ENCODE data around the gene PTGES2. TPM values are rescaled to one million over a fixed set of nuclear protein-coding genes. Genes with fewer than 3 reads are reported as not detected.
A peak's percentile ranks its signal among the peaks of the same experiment; 100 is the strongest.

Gene PTGES2
- total and polyA plus RNA-seq, 11 donors = 116 to 179 (median 139) TPM

DNA sequence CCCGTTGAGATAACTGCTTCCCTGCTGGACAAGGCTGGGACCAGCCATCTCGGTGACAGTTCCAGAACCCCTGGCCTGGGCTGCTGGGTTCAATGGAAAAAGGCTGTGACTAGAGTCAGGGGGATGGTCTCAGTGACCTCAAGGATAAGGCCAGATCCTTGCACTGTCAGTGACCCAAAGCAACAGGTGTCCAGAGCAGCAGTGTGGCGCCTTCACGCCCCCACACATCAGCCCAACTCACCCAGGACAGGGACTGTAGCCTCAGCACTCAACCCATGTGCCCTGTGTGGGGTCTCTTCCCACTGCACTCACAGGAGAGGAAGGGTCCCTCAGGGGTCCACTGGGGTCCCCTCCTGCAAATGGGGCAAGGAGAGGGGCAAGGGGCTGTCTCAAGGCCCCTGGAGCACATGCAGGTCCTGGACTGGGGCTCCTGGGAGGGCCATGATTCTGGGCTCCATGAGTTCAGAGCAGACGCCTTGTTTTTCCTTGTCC, 21.0 kb upstream of the PTGES2 start:
- H3K9me3 ChIP-seq = no peaks in the 10 kb centered on the region
- DNase-seq (peak in 2 of 5 donors; percentile 13 to 34), ATAC-seq (no peak)
- 78 to 86% (median 85%) methylated on average over 3 to 5 of the region's 5 CpGs for WGBS, 4 donors
- no peaks in the 10 kb centered on the region for H3K36me3 ChIP-seq
- no peak for TF ChIP-seq POLR2A (IDR thresholded peaks at IDR 0.05)
- TF ChIP-seq CTCF (IDR thresholded peaks at IDR 0.05) = no peak
- H3K27me3 ChIP-seq = no peaks in the 10 kb centered on the region
- peaks cover 0 to 28% (median 8%) of the 10 kb centered on the region in 12 donors for H3K4me1 ChIP-seq
- intact Hi-C loops (cut with DNase I) = no loop called here
- peak overlapping the region in 3 of 12 donors; percentile 1 to 24 (median 23) for H3K27ac ChIP-seq
- no peak overlapping the region for H3K4me3 ChIP-seq

DNA sequence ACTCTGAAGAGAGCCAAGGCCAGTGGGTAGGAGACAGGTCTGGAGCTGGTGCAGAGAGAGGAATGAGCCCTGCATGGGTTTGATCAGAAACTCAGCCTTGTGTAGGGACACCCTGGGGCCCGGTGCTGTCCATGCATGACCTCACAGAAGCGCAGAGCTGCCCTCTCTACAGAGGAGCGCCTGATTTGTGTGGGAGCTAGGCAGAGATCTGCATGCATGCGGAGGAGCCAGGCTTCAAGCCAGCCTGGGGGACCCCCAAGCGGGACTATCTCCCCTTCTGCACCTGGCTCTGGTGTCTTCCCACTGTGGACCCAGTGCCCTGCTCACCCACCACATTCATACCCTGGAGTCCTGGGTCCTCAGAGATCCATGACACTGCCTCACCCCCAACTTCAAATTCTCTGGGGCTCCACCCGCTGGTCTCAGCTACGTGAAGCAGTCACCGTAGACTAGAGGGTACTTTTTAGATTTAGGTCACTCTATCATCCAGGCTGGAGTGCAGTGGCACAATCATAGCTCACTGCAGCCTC, 19.1 kb upstream of the PTGES2 start:
- Histone ChIP-seq H3K27me3 (no peaks in the 10 kb centered on the region), H3K4me1 (peaks cover 0 to 39% (median 11%) of the 10 kb centered on the region in 12 donors), H3K9me3 (no peaks in the 10 kb centered on the region), H3K36me3 (no peaks in the 10 kb centered on the region), H3K4me3 (no peak overlapping the region), H3K27ac (no peak overlapping the region)
- DNase-seq (peak in 2 of 5 donors; percentile 7 to 29), ATAC-seq (no peak)
- no peak for TF ChIP-seq CTCF (IDR thresholded peaks at IDR 0.05)
- no peak for TF ChIP-seq POLR2A (IDR thresholded peaks at IDR 0.05)
- intact Hi-C loops (cut with DNase I) = no loop called here
- 94 to 96% (median 95%) methylated on average over 4 to 8 of the region's 8 CpGs for WGBS, 4 donors

GRCh38 chr9:128145951-128146351, 18.4 kb upstream of the PTGES2 start:
- no peak for ATAC-seq
- no peak overlapping the region for H3K27ac ChIP-seq
- whole genome bisulfite sequencing, 4 donors = 76 to 87% (median 83%) methylated on average over 9 to 13 of the region's 13 CpGs

DNA sequence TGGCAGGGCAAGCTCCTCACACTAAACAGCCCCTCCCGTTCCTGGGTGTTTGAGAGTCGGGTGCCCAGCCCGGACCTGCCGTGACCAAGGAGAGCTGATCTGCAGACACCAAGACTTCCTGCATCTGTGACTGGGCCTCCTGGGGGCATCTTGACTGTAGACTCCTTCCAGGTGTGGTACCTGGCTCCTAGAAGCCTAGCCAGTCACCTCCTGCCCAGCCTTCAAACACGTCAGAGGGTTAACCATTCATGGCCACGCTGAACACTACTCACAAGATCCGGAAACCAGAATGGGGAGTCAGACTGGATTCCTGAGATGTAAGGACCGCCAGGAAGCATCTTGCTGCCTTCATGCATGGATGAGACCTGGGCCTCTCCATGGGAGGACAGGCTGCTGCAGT, 18.0 kb upstream of the PTGES2 start:
- intact Hi-C loops (cut with DNase I) = no loop called here
- H3K4me1 ChIP-seq = peaks cover 0 to 38% (median 11%) of the 10 kb centered on the region in 12 donors
- no peak for ATAC-seq
- no peak overlapping the region for H3K4me3 ChIP-seq
- no peak for TF ChIP-seq POLR2A (IDR thresholded peaks at IDR 0.05)
- TF ChIP-seq CTCF (IDR thresholded peaks at IDR 0.05) = no peak
- DNase-seq = no peak
- no peaks in the 10 kb centered on the region for H3K36me3 ChIP-seq
- H3K9me3 ChIP-seq = no peaks in the 10 kb centered on the region
- H3K27ac ChIP-seq = no peak overlapping the region
- no peaks in the 10 kb centered on the region for H3K27me3 ChIP-seq
- WGBS, 4 donors = 83 to 89% (median 86%) methylated on average over 8 of the region's 8 CpGs

More at GRCh38 chr9:128145951-128146351, 18.4 kb upstream of the PTGES2 start:
- Histone ChIP-seq H3K4me1 (peaks cover 0 to 39% (median 11%) of the 10 kb centered on the region in 12 donors), H3K9me3 (no peaks in the 10 kb centered on the region), H3K36me3 (no peaks in the 10 kb centered on the region), H3K4me3 (no peak overlapping the region), H3K27me3 (no peaks in the 10 kb centered on the region)
- TF ChIP-seq CTCF (IDR thresholded peaks at IDR 0.05) = no peak
- TF ChIP-seq POLR2A (IDR thresholded peaks at IDR 0.05) = no peak
- intact Hi-C loops (cut with DNase I) = no loop called here
- peak in 2 of 5 donors; percentile 20 to 46 for DNase-seq
